GM12874 (cell line): ENCODE results near the gene BANF2.

Source experiments
- CTCF ChIP-seq: IDR thresholded peaks from 2 replicates; pipeline ENCODE4 v1.5.1; 2011; ENCODE audit warnings: low read depth, mild to moderate bottlenecking, control low read depth, low read length, moderate library complexity; ENCODE audit not compliant: insufficient read depth

The BANF2 gene

GRCh38 chr20:17694767-17695166 lies 5.0 kb upstream of the BANF2 start:
- no peak for TF ChIP-seq CTCF

- no peak for TF ChIP-seq CTCF
These were observed 3.5 kb upstream of the BANF2 start for GRCh38 chr20:17696287-17696686.

- no peak for TF ChIP-seq CTCF
These were observed 2.6 kb upstream of the BANF2 start for GRCh38 chr20:17697171-17697570.

GRCh38 chr20:17698384-17698783 lies 1.4 kb upstream of the BANF2 start:
- no peak for TF ChIP-seq CTCF

GRCh38 chr20:17700637-17701036 lies 871 bp downstream of the BANF2 start:
- TF ChIP-seq CTCF, result no peak

GRCh38 chr20:17701826-17702225 lies 2.1 kb downstream of the BANF2 start:
- TF ChIP-seq CTCF, result no peak

- TF ChIP-seq CTCF, result no peak
These were observed 5.0 kb downstream of the BANF2 start for GRCh38 chr20:17704589-17705317.
